Frontal cortex (tissue), 4 donors: ENCODE measurements around the gene CRLF1. TPM values are rescaled to one million over a fixed set of nuclear protein-coding genes. Genes with fewer than 3 reads are reported as not detected.

Experiments used
- DNase-seq, 2 donors: peaks; one replicate each; pipeline ENCODE4 v3.0.0; 2012; ENCODE audit warnings: low spot score in 2 of 2
- FAIRE-seq: peaks from 2 replicates; lab custom pipeline; 2012; peaks lifted over from hg19 to GRCh38; lab: Jason Lieb, UNC
- total RNA-seq: library from RNA; depleted of rRNA; stranded (reverse); fragments of >200 nt; gene quantifications from one replicate; pipeline ENCODE4 v1.2.3, GENCODE V29; 2014
- donor health status: control.
- donor health status: control.
- donor health status: control.

Gene CRLF1
- total RNA-seq, 1 donor from 2014 or later = 2.4 TPM

DNA sequence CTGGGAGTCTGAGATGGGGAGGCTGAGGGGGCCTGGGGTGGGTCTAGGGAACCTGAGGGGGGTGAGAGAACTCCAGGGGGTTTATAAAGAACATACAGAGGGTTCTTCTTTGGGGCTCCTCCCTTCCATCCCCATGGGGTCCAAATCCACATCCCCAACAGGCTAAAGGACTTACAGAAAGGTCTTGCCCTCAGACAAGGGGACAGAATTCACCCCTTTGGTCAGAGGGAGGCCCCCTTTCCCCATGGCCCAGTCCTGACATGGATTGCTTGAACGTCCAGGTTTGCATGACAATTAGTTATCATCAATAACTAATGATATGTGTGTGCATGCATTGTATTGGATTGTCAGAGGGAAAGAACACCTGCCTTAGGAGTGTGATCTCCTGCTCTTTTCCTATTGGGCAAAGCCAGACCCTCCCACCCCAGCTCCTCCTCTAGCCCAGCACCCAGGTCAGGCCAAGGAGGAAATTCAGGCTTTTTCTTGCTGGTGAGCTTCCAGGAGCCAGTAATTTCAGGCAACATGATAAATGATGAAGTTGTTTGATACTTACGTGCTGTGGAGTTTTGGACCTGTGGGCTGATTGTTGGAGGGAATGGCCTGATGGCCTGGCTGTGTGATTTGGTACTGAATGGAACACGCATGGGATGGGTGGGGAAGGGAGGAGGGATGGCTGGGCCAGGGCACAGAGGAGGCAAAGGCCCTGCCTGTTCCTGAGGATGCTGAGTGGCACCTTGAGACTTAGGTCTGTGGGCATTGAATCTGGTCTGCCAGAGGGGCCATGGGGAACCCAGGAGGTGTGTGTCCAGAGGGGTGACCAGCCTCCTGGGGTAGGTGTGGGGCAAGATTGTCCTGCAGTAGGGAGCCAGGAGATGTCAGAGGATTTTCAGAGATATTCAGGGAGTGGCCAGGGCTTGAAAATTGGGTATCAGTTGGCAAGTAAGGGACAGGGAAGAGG, 31.4 kb upstream of the CRLF1 start:
- FAIRE-seq = no peak
- DNase-seq = no peak

DNA sequence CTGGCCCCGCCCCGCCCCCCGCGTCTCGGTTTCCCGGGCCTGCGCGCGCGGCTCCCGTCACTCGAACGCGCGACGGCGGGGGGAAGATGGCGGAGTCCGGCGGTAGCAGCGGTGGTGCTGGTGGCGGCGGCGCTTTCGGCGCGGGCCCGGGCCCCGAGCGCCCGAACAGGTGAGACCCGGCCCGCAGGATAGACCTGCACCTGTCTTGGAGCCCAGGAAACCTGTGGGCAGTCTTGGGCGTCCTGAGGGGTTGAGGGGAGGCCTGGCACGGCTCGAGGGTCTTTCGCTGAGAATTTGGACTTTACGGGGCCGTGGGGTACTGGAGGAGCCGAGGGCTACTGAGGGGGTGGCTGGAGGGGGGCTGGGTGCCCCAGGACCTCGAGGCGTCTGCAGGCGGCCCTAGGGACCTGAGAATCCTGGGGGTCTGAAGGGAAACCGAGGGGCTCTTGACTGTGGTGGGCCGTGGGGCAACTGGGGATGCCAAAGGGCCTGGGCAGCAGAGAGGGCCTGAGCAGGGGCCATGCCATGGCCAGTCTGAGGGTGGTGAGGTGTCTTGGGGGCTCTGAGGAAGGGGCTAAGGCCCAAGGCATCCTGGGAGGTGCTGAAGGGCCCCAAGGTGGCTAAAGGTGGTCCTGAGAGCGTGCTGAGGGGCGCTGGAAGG, 30.5 kb upstream of the CRLF1 start, which contains the start of gene KLHL26:
Gene KLHL26, plus strand, starts transcription at position 60 of the 661 bp plus-strand sequence. Its CDS starts 27 bp downstream, at position 87.
- FAIRE-seq = no peak
- no peak for DNase-seq

DNA sequence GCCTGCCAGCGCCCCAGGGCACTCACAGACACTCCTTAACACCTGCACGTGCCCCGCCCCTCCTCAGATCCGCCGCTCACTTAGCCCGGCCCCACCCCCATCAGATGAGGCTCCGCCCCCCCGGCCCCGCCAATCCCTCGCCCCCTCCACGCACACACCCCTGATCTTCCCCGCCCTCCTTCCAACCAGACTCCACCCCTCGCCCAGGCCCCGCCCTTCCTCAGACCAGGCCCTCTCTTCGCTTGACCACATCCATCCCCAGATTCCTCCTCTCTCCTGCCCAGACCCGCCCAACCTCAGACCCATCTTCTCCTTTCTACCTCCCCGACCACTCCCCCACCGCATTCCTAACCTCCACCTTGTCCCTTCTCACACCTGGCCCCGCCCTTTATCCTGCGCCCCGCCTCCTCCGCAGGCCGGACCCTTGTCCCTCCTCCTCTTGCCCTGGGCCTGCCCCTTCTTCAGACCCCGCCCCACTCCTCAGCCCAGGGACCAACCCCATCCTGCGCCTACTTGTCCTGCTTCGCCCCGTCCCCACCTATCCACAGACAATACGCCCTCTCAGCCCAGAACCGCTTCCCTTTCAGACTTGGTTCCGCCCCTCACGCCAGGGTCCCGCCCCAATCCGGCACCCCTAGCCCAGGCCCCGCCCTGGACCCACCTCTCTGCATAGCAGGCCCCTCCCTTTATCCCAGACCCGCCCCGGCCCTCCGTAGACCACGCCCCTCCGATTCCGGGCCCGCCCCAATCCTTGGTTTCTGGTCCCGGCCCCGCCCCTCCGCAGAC, 29.8 kb upstream of the CRLF1 start:
- FAIRE-seq (no peak), DNase-seq (peak; percentile 97 to 99)

DNA sequence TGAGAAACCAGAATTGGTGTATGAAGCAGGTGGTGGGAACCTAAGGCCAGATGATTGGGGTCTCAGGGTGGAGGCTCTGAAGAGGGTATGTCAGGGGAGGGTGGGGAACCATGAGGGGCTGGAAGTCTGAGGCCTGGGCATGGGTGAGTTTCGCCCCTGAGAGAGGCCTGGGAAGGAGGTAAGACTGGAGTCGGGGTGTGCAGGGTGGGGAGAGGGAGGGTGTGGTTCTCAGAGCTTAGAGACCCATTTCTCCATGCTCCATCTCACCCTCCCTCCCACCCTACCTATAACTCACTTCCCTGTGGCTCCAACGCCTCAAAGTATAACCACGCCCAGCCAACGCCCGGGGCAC, 29.2 kb upstream of the CRLF1 start:
- DNase-seq = no peak
- no peak for FAIRE-seq

DNA sequence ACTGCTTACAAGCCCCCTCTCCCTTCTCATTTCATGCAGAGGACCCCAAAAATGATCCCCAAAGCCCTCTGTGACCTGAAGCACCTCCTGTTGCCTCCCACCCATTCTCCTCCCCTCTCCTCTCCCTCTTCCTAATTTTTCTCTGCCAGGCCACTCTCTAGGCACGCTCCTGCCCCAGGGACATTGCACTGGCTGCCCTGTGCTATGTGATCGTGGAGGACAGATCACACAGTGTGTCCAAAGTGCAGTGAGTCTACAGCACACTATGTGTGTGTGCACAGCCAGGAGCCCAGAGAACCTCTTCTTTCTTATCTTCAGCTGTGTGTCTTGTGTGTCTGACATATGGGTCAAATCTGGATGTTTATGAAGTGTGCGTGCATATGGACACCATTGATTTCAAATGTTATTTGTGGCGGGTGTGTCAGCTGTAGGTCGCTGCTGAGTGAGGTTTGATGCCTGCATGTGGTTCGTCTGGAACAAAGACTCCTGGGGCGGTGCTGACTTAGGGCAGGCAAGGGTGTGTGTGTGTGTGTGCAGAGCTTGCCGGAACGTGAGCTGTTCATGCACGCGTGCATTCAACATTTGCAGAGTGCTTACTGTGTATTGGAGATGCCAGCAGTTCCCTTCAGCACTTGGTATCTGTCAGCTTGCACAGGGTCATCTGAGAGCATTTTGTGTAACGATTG, 28.2 kb upstream of the CRLF1 start:
- FAIRE-seq (no peak), DNase-seq (no peak)

DNA sequence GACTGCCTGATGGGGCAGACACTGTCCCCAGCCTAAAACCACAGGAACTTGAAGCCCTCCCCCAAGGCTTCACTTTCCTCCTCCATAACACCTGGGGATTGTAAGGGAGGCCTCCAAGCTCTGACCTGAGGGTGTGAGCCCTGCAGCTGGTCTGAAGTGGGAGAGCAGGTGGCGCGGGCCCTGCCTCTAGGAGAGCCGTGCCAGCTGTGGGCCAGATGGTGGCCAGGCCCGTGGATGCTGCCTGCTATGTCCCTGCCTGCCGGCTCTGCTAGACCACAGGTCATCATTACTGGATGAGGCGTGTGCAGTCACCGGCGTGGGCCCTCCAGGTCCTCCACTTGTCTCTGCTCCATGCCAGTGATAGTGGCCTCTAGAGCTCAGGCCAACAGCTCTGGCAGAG, 26.7 kb upstream of the CRLF1 start:
- DNase-seq (no peak), FAIRE-seq (no peak)

DNA sequence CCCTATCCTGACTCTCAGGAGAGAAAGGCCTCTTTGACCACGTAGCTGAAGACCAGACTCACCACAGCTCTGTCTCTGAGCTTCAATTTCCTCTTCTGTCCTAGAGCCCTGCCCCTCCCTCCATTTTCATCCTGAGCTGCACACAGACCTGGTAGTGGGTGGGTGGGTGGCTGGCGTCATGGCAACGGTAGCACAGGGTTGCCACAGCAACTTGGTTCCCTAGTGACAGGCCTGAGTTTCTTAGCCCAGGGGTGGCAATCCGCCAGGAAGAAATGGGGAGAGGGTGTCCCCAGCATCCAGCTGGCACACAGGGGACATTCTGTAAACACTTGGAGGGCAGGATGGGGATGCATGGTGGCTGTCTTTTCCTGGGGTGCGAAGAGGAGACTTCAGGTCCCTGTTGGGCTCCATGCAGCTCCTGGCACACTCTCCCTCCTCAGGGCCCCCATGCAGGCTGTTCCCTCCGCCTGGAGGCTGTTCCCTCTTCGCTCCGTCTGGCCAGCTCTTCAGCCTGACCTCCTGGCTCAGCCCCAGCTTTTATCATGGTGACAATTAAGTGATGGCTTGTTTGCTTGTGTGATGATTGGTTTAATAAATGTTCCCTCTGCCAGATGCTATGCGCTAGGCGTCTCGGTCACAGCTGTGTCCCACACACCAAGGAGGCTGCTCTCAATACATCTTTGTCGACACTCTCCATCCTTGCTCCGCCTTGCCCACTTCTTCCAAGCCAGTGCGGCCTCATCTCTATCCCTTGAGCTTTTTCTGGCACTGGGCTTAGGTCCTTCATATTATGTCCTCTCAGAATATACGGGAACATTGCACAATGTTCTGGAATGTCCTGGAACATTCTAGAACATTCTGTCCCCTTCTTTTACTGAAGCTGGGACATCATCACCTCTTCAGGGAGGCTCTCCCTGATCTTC, 22.8 kb upstream of the CRLF1 start:
- DNase-seq (no peak), FAIRE-seq (no peak)

DNA sequence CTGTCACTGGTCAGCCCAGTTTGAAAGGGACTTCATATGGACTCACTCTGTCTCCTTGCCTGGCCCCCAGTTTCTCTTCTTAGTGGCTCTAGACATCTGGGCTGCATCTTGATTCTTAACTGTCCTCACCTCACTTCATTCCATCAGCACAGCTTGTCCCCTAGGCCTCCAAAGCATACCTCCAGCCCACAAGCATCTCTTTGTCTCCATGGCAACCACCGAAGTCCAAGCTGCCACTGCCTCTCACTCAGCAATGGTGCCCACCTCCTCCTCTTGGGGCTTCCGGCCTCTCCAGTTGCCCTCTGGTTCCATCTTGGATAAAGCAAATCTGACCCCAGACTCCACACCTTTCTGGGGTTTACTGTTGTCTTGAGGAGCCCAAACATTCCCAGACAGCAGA, 20.3 kb upstream of the CRLF1 start:
- FAIRE-seq (no peak), DNase-seq (no peak)

DNA sequence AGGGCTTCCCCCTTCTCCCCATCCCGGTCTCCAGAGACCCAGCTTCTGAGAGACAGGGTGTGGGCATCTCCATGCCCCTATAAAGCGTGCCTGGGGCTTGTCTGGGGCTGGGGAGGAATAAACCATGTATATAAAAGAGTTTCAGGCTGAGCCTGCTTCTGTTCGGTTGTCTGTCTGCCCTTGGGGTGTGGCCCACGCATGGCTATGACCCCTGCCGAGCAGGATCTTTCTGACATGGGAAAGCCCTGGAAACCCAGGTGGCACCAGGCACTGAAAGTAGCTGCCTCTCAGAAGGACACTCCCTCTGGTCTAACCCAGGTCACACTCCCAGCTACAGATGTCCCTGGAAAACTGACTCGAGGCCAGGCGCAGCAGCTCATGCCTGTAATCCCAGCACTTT, 14.3 kb upstream of the CRLF1 start:
- DNase-seq = no peak
- no peak for FAIRE-seq

DNA sequence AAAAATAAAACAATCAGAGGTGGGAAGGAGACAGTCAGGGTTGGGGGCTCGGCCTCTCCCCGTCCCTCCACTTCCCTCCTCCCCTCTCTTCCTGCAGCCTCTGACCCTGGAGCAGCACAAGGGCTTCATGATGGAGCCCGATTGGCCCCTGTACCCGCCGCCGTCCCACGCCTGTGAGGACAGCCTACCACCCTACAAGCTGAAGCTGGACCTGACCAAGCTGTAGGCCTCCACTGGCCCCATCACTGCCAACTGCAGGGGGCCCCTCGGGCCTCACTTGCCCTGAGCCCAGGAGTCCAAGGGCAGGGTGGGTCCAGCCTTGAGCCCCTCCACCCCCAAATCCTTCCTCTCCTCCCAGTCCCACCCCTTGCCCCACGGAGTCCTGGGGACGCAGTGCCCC, 13.7 kb upstream of the CRLF1 start:
- FAIRE-seq (no peak), DNase-seq (no peak)

DNA sequence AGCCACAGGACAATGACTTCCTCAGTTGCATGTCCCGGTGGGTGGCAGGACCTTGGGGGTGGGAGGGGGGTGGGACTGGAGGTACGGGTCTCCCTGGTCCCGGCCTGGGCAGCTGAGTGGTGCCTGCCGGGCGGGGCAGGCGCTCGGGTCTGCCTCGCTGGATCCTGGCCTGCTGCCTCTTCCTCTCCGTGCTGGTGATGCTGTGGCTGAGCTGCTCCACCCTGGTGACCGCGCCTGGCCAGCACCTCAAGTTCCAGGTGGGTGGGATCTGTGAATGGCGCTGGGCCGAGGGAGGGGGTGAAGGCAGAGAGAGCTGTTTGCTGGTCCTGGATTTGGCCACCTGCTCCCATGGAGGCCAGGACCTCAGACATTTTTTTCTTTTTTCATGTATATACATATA, 11.6 kb upstream of the CRLF1 start:
- DNase-seq (no peak), FAIRE-seq (no peak)

DNA sequence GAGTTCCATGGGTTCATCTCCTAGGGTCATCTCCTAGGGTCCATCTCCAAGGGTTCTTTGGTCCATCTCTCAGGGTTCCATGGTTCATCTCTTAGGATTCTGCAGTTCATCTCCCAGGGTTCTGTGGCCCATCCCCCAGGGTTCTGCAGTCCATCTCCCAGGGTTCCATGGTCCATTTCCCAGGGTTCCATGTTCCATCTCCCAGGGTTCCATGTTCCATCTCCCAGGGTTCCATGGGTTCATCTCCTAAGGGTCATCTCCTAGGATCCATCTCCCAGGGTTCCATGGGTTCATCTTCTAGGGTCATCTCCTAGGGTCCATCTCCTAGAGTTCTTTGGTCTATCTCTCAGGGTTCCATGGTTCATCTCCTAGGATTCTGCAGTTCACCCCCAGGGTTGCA, 11.0 kb upstream of the CRLF1 start:
- DNase-seq (no peak), FAIRE-seq (no peak)

DNA sequence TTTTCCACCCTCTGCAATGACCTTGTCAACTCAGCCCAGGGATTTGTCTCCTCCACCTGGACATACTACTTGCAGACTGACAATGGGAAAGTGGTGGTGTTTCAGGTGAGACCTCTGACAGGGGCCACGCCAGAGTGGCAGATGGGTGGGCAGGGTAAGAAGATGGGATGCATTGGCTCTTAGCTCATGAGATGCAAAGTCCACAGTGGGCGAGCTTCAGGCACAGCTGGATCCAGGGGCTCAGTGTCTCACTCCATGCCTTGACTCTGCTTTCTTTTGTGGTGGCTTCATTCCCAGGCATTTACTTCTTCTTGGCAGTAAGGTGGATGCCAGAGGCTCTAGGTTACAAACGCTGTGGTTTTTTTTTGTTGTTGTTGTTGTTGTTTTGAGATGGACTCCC, 9.4 kb upstream of the CRLF1 start:
- no peak for FAIRE-seq
- no peak for DNase-seq

DNA sequence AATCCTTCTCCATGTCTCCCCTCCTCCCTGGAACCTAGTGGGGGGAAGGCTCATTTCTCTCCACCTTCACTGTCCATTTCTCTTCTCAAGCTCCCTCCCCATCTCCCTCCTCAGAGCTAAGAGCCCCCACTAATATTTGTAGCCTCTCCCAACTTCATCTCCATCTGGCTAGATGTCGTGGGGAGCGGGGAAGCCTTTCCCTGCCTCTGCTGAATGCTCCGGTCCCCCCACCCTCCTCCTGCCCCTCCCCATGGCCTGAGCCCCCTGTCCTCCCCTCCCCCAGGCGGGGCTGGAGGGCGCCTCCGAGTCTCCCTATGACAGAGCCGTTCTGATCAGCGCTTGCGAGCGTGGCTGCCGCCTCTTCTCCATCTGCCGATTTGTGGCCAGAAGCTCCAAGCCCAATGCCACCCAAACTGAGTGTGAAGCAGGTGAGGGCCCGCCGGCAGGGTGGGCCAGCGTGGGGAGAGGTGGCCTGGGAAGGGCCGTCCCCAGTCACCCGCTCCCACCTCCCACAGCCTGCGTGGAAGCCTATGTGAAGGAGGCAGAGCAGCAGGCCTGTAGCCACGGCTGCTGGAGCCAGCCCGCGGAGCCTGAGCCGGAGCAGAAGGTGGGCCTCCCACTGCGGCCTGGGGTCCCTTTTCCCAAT, 7.1 kb upstream of the CRLF1 start:
- FAIRE-seq (no peak), DNase-seq (no peak)

DNA sequence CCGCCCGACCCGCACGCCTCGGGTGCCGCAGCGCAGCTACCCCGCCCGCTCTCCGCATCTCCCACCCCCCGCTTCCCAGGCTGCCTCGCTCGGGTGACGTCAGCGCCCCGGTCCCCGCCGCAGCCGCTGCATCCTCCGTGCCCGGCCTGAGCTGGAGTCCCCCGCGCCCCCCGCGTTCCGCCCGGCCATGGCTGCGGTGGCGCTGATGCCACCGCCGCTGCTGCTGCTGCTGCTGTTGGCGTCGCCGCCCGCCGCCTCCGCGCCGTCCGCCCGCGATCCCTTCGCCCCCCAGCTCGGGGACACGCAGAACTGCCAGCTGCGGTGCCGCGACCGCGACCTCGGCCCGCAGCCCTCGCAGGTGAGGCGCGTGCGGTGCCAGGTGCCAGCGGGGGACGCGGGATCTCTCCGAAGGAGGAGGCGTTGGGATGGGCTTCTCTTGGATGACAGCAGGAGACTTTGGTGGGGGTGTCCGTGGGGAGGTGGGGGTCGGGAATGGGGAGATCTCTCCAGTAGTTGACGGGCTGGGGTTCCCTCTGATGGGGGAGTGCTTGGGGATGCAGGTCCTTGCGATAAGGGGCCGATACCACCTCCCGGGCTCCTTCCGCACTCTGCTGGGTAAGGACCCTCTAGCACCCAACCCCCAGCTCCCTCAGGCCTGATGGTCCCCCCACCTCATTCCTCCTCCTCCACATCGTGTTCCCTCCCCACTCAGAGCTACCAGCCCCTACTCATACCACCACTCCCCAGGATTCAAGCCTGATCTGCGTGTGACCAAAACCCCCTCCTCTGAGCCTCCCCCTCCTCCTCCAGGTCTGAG, 6.4 kb upstream of the CRLF1 start, which contains the start of gene TMEM59L:
Gene TMEM59L, plus strand, starts transcription at position 99 of the 817 bp plus-strand sequence. Its CDS starts 89 bp downstream, at position 188.
- DNase-seq = peak; percentile 85 to 86

DNA sequence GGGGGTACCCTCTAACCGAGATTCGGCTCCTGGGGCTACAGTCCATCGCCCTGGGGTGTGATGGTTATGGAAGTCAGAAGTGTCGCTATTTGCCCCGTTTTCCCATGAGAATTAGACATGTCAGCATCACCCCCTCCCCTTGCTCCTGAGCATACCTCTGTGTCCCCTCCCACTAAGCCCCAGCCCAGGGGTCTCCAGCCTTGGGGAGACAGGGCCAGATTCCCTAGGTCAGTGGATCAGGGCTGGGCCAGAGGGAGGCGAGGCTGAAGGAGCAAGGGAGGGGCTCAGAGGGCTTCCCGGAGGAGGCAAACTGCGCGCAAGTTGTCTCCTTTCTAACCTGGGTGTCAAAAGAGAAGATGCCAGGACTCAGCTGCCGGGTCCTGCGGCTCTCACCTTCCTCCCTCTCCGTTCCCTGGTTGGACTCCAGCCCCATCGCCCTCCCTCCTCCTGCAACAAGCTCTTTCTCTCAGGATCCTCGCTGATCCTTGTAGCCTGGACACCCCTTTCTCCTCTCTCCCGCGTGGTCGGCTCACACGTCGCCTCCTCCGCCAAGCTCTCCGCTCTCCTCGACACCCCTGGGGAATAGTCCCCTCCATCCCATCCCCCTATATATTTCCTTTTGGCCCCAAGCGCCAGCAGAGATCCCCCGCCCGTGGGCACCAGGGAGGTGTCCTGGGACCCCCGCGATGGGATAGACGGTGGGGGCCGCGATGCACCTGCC, 5.6 kb upstream of the CRLF1 start:
- peak in 1 of 2 donors; percentile 52 for DNase-seq
- no peak for FAIRE-seq

More for the DNA sequence above, 6.4 kb upstream of the CRLF1 start, which contains the start of gene TMEM59L:
- no peak for FAIRE-seq
